DND-41 (cell line): ENCODE measurements around the gene ACVR2B.

Source experiments
- CTCF ChIP-seq: IDR thresholded peaks from 2 replicates; pipeline ENCODE4 v1.5.1; 2012; ENCODE audit warnings: borderline replicate concordance, low read length, moderate library complexity, mild to moderate bottlenecking; ENCODE audit not compliant: poor library complexity, severe bottlenecking; ENCODE audit errors: extremely low read depth
- EZH2 ChIP-seq: IDR thresholded peaks from 3 replicates; pipeline ENCODE4 v1.6.1; 2012; ENCODE audit warnings: borderline replicate concordance, low read depth, mild to moderate bottlenecking, moderate library complexity, low read length, inconsistent platforms; ENCODE audit not compliant: severe bottlenecking

GRCh38 chr3:38476157-38476756 lies 22.6 kb downstream of the ACVR2B start:
- TF ChIP-seq CTCF (no peak), EZH2 (no peak)
